ENCODE results near the gene PXYLP1.
A peak's percentile ranks its signal among the peaks of the same experiment; 100 is the strongest.
"Not testable (repeated sequence)": the region's sequence is repeated elsewhere in the genome, so short reads cannot be mapped to it uniquely, and the experiment has no call there.

PXYLP1 gene, protein sequence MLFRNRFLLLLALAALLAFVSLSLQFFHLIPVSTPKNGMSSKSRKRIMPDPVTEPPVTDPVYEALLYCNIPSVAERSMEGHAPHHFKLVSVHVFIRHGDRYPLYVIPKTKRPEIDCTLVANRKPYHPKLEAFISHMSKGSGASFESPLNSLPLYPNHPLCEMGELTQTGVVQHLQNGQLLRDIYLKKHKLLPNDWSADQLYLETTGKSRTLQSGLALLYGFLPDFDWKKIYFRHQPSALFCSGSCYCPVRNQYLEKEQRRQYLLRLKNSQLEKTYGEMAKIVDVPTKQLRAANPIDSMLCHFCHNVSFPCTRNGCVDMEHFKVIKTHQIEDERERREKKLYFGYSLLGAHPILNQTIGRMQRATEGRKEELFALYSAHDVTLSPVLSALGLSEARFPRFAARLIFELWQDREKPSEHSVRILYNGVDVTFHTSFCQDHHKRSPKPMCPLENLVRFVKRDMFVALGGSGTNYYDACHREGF

DNA sequence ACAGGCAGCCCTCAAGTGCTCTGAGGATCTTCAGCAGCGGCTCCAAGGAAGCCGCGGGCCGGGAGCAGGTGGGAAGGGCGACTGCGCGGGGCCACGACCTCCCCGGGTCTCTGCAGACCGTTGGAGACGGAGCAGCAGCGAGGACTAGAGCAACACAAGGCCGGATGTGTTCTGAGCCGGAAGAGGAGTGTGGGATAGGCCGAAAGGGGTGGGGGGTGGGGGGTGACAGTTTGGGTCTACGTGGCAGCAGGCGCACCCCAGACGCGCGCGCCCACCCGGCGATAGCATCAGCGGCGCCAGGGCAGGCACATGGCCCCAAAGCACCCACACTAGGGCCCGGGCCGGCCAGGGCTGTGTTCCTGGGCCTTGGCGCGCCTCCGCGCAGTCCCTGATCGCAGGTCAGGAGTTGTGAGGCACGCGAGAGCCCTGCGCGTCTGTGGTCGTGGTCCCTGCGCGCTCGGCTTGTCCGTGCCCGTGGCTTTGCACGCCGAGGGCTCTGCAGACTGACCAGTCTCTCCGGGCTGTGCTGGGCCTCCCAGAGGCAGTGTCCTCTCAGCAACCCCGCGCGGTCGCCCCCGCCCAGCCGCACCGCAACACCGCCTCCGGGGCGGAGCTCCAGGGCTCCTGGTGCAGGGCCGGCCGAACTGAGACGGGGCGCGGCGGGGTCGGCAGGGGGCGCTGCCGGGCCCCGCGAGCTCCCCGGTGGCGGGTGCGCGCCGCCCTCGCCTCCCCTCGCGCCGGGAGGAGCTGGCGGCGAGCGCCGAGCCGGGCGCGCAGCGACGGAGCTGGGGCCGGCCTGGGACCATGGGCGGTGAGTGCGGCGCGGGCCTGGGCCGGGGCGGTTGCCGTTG is at the start of gene PXYLP1:
Gene PXYLP1, plus strand, starts transcription at position 725 of the 851 bp plus-strand sequence. CDS start 28,351 bp downstream, outside the sequence.
- no peak for FAIRE-seq

DNA sequence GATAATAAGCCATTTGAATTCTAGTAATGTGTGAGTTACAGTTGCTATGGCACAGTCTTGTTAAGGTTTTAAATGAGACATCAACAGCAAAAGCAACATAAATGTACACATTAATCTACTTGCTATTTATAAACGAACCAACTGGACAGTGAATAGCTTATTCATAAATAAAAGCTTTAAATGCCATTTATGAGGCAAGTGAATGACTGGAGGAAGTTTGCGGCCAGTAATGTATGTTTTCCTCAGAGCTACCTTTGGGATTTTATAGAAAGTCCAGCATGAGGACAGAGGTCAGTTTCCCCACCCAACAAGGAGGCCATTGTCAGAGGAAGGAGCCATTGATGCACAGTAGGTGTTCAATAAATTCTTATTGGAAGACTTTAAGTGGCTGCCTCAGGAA is 48.0 kb upstream of the PXYLP1 start:
- FAIRE-seq: no peak

DNA sequence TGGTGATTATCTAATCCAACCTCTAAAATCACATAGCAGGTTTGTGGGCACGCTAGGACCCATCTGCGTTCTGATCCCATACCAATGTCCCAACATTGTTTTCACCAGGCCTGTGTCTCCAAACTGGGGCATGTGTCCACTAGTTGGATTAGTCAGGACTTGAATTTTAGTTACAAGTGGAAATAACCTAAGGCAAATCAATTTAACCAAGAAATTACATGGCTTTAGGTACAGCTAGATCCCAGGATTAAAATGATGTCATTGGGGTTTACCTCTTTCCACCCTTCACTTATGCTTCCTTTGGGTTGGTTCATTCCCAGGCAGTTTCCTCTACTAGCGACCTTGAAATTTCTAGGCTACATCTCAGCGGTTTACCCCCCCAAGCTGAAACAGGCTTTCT is 47.2 kb upstream of the PXYLP1 start:
- no peak for FAIRE-seq

DNA sequence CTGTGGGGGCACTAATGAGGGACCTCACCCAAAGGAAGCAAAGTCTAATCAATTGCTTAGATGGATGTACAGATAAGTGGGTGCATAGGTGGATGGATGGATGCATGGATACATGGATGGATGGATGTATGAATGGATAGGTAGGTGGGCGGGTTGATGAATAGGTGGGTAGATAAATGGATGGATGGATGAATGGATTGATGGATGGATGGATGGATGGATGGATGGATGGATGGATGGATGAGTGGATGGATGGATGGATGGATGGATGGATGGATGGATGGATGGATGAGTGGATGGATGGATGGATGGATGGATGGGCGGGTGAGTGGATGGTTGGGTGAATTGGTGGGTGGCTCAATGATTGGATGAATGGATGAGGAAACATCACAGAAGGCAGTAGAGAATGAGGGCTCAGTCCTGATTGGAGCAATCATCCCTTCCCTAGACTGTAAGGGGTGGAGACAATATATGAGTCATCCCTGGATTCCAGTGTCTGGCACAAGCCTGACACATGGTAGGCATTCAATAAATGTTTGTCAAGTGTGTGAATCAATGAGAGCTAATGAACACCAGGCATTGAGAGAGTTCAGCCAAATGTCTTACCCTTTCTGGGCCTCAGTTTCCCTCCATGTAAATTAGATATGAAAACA is 40.4 kb upstream of the PXYLP1 start:
- FAIRE-seq: no peak

DNA sequence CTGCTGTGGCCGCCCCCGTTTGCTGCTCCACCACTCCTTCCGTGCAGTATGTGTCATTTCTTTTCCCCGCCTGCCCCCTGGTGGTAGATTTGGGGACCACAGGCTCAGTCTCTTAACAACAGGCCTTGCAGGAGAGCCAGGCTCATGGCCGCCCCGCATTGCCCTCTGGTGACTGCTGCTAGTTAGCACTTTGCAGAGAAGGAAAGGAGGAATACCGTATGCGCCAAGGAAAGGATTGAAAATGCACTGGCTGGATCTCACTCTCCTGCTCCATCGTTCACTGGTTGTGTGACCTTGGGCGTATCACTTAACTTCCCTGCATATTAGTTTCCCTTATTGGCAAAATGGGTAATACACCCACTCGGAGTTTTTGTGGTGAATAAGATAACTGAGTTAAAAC is 39.3 kb upstream of the PXYLP1 start:
- FAIRE-seq: peak; percentile 95

DNA sequence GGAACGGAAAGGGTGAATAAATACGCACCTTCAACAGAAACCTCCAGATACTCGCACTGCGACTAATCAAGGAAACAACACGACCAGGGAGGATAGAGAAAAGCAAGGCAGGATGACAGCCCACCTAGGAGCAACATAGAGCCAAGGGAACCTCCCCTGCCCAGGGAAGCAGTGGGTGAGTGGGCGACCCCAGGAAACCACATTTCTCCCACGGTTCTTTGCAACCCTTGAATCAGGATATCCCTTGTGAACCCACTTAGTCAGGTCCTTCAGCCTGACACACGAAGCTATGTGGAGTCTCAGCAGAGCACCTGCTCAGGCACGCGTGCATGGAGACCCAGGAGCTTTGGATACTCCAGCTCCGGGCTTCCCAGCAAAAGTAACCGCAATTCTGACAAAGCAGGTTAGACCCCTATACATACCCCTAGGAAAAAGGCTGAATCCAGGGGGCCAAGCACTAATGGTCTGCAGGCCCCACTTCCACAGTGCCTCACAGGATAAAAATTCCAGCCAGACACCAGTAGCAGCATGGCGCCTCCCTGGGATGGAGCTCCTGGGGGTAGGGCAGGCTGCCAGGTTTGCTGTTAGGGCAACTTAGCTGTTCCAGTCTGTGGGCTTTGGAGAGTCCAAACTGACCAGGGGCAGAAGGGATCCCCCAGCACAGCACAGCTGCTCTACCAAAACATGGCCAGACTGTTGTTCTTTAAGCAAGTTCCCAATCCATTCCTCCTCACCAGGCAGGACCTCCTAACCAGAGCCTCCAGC is 38.4 kb upstream of the PXYLP1 start:
- no peak for FAIRE-seq

DNA sequence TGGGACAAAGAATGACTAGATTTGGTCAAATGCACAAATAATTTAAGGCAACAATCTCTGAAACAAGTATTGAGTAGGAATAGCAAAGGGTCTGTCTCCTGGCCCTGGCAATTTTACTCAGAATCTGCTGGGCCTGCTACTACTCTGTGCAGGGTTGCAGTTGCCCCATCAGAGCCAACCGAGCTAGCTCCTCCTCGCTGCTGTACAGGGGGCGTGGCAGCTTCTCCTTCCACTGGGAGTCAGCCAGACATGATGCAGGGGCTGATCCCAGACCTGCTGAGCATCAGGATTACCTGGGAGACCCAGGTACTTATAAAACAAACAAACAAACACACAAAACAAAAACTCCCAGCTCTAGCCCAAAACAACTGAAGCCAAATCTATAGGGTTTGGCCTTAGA is 30.5 kb upstream of the PXYLP1 start:
- no peak for FAIRE-seq

DNA sequence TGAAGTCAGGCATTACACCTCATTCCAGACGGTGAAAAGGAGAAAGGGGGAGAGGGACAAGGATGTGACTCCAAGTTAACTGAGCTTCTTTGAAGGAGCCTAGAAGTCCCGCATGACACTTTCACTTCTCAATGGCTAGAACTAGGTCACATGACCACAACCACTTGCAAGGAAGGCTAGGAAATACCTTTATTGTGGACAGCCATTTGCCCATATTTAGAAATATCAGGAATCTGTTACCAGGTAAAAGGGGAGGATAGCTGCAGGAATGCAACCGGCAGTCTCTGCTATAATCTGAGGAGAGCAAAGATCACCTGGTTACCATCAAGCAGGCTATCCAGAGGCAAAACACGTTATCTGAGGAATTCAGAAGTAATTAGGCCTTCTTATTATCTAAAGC is 28.9 kb upstream of the PXYLP1 start:
- no peak for FAIRE-seq

DNA sequence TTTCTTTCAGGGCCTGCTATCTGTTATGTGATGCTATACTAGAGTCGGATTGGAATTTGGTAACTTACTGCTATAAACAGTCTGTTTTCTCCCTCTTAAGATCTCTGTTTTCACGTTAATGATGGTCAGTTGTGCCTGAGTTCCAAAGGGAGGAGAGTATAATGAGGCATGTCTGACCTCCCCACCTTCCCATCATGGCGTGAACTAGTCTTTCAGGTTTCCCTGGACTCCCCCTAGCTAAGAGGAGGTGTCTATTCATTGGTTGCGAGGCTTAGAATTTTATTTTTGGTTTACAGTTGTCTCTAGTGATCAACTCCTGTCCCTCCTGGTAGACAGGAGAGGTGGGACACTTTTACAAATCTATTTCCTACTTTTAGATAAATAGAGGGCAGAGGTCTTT is 27.8 kb upstream of the PXYLP1 start:
- FAIRE-seq: no peak

DNA sequence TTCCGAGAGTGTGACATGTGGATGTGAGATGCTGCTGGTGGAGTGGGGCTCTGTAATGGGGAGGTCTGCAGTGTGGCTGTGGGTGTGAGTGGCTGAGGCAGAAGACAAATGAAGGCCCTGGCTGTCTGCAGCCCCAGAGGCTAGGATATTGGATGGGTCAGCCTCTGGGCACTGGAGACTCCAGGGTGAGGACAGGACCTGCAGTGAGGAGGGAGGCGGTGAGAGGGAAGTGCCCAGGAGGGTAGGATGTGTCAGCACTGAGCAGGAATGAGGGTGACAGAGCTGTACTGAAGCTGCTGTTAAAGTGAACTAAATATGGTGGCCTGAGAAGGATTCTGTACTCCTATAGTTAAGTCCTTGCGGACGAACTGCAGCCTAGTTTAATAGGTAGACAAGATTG is 27.3 kb upstream of the PXYLP1 start:
- no peak for FAIRE-seq

DNA sequence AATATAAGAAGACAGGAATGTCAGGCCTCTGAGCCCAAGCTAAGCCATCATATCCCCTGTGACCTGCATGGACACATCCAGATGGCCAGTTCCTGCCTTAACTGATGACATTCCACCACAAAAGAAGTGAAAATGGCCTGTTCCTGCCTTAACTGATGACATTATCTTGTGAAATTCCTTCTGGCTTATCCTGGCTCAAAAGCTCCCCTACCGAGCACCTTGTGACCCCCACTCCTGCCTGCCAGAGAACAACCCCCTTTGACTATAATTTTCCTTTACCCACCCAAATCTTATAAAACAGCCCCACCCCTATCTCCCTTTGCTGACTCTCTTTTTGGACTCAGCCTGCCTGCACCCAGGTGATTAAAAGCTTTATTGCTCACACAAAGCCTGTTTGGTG is 20.3 kb upstream of the PXYLP1 start:
- FAIRE-seq: not testable (repeated sequence)

DNA sequence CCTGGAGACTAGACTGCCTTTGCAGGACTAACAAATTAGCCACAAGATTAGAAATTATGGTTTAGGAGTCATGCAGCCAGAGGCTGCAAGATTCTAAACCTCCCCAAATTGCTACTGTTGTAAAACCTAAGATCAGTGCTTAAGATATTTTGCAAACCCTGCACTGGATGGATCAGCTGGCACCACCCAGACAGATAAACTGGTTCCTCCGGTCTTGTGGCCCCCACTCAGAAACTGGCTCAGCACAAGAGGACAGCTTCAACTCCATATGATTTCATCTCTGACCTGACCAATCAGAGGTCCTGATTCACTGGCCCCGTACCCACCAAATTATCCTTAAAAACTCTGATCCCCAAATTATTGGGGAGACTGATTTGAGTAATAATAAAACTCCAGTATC is 19.5 kb upstream of the PXYLP1 start:
- no peak for FAIRE-seq

DNA sequence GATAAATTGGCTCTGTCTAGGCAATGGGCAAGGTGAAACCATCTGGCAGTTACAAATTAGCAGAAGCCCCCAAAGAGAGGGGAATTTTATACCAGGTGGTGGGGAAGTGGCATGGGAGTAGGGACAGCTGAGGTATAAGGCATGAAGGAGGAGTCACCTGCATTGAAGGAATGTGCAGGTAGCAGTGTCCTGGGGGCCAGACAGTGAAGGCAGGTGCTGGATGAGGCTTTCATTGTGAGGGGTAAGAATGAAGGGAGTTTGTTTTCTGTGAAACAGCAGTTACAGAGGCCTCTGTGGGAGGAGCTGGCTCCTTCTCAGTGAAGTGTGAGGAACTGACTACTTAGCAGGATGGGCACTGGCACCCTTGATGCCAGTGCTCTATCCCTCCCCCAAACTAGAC is 19.1 kb upstream of the PXYLP1 start:
- FAIRE-seq: no peak

DNA sequence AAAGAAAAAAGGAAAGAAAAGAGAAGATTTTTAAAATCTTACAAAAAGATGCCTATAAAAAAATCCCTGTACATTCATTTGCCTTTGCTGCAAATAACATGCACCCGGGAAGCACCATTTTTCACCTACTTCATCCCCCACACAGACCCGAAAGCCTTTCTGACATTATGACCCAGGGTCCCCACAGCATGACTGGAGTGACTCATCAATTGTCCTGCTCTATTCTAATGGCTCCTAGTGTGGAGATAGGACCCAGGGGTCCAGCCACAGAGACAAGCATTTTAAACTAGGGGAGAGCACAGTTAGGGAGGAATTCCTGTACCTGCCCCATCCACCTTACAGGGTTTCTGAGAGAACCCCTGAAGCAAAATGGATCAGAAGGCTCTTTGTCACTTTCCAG is 14.7 kb upstream of the PXYLP1 start:
- no peak for FAIRE-seq

DNA sequence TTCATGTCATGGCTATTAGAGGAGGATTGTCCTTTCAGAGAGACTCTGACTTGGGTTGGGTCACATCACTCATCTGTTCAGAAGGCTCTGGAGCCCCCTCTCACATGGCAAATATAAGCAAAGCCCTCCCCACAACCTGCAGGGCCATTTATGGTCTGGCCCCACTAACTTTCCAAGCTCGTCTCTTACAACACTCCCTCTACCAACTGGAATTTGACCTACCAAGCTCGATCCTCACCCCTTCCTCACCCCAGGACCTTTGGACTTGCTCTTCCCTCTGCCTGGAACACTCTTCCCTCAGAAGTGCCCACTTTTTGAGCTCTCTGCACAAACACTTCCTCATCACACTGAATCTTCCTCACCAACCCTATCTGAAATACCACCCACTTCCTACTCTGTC is 14.2 kb upstream of the PXYLP1 start:
- no peak for FAIRE-seq

DNA sequence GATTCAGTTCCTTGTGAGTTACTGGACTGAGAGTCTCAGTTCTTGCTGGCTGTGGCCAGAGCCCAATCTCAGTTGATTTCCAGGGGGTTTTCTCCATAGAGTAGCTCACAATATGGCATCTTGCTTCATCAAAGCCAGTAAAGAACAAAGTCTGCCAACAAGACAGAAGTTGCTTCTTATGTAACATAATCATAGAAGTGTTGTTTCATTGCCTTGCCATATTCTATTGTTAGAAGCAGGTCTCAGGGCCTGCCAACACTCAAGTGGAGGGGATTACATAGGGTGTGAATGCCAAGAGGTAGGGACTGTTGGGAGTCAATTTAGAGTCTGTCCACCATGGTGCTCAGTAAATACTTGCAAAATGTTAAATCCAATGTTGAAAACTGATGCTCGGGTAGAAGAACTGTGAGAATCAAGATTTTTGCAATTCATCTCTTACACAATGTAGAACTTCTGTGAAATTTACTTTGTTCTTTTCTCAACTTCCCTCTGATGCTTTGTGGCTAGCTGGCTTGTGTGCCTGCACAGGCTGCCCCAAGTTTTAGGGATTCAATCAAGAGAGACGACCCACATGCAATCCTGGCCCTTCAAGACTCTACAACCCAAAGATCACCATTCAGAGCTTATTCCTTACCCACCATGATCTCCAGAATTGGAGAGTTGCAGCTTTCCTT is 13.3 kb upstream of the PXYLP1 start:
- no peak for FAIRE-seq

DNA sequence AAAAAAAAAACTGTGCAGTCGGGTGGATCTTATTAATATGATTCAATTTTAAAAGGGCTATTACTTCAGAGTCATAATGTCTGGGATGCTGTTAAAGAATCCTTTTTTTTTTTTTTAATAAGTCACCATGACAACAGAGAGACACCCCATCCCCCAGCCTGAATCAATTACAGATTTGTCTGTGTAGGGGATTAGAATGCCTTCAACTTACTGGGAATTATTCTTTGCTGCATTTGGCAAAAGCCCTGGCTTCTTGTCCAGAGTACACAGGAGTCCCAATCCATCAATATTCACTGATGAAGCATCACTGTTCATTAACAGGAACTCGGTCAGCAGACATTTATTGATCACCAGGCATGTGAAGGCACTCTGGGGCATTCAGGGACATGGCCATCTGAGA is 12.7 kb upstream of the PXYLP1 start:
- no peak for FAIRE-seq

DNA sequence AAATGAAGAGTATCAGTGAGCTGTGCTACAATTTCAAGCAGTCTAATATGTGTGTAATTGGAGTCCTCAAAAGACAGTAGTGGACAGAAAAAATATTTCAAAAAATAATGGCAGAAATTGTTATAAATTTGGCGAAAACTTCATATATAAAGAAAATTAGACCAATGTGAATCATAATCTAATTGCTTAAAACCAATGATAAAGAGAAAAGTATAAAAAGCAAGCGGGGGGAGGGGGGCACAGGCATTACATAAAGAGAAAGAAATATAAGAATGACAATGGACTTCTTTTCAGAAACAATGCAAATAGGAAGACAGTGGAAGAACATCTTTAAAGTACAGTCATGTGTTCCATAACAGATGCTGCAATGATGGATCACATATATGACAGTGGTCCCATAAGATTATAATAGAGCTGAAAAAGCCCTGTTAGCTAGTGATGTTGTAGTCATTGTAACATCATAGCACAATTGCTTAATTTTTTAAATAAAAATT is 7.9 kb upstream of the PXYLP1 start:
- no peak for FAIRE-seq

DNA sequence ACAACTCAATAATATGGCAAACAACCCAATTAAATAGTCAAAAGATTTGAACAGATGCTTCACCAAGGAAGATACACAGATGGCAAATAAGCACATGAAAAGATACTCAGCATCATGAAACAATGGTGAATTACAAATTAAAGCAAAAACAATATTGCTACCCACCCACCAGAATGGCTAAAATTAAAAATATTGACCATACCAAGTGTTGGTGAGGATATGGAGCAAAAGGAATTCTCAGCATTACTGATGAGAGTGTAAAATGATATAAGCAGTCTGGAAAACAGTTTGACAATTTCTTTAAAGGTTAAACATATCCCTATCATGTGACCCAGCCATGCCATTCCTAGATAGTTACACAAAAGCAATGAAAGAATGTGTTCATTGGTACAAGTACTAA is 5.7 kb upstream of the PXYLP1 start:
- no peak for FAIRE-seq

DNA sequence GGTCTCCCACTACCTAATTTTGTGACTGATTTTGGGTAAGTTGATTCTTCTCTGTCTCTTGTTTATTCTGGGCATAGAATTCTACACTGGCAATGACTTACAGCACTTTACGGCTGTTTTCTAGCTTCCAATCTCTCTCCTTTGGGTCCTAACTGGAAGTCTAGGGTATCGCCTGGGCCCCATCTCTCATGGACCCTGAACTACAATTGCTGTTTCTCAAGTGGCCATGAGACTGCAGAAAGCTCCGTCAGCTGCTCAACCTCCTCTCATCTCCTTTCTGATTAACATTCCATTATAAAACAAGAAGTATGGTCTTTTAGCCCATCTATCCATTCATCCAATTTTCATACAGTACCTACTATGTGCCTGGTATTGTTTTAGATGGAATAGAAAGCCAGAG is 4.4 kb upstream of the PXYLP1 start:
- no peak for FAIRE-seq

DNA sequence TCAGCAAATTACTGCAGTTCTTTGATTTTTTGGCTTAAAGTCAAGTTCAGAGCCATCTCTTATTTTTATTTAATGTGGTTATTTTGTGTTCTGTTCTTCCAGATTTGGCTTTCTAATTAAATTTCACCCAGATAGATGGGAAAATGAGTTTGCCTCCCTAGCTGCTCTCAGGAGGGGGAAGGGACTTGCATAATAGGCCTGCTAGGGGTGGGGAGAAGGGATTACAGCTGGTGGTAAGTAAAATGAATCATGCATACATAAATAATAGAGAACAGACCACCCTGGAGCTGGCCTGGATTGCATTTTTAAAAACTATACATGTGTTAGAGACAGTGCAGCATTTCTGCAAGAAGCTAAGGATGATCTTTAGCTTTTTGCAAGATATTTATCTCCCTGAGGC is 3.9 kb upstream of the PXYLP1 start:
- FAIRE-seq: no peak

DNA sequence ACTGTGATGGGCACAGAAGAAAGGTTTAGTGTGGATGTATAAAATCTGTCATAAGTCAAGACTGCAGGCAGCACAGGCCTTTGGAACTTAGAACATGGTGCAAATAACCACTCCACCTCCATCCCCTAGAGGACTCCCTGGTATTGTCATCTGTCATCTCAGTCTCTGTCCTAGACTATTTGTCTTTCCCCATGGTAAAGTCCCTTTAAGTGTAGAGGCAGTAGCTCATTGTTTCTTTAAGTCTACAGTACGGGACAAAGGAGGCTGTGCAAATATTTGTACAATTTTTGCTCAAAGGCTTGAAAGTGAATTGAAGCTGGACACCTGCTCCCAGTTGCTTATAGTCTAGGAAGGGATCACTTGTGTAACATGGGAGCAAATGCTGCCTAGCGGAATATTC is 3.2 kb upstream of the PXYLP1 start:
- no peak for FAIRE-seq
